Adrenal gland (tissue), 5 donors: ENCODE data around the gene MLKL.

Experiments used
- POLR2A ChIP-seq, 2 donors: fragments of 450-650 bp; IDR thresholded peaks; one replicate each; pipeline ENCODE4 v1.6.1; 2017; ENCODE audit warnings: antibody characterized with exemption in 2 of 2, mild to moderate bottlenecking in 2 of 2, moderate library complexity in 1 of 2
- TF ChIP-seq, protein P1 (sequence below), 6 experiments: fragments of 450-650 bp in 4 of 6; fragments of 200-600 bp in 2 of 6; sonication (generic) in 1 of 6; IDR thresholded peaks; 1 replicate in 5 of 6; 2 replicates in 1 of 6; pipeline versions ENCODE4 v1.5.1 to v1.8.0; 2016 to 2021; ENCODE audit warnings: antibody characterized with exemption in 6 of 6, mild to moderate bottlenecking in 2 of 6, moderate library complexity in 1 of 6
- donor health status: DM: no; HTN: no; CAD: no.

DNA sequence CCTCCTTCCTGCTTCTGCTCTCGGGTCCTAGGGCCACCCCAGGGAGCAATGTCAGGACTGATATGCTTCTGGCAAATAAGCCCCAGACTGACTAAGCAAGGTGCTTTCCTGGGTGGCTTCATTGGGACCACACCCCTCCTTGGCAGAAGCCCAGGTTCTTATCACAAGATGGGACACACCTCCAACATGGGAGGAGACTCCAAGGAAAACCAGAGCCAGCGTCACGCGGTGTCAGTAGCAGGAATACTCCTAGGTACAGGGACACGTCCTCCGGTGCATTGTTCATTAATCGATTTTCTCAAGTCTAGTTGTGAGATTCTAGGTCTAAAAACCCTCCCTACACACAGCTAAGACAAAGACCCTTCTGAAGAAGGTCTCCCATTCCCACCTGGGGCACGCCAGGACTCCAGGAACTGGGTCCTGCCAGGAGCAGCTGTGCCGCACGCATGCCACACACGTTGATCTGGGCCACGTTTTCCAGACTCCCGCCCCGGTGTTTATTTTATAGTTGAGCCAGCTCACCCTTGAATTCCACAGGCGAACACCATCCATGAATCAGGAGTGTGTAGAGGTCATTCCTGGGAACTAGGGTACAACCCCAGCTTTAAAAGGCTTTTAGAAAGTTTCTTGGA is 43.1 kb upstream of the MLKL start:
- peak; percentile 37 to 45 for TF ChIP-seq POLR2A (IDR thresholded peaks at IDR 0.05)
- TF ChIP-seq, protein P1, sequence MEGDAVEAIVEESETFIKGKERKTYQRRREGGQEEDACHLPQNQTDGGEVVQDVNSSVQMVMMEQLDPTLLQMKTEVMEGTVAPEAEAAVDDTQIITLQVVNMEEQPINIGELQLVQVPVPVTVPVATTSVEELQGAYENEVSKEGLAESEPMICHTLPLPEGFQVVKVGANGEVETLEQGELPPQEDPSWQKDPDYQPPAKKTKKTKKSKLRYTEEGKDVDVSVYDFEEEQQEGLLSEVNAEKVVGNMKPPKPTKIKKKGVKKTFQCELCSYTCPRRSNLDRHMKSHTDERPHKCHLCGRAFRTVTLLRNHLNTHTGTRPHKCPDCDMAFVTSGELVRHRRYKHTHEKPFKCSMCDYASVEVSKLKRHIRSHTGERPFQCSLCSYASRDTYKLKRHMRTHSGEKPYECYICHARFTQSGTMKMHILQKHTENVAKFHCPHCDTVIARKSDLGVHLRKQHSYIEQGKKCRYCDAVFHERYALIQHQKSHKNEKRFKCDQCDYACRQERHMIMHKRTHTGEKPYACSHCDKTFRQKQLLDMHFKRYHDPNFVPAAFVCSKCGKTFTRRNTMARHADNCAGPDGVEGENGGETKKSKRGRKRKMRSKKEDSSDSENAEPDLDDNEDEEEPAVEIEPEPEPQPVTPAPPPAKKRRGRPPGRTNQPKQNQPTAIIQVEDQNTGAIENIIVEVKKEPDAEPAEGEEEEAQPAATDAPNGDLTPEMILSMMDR (IDR thresholded peaks at IDR 0.05): no peak
